Keratinocyte (primary cell): ENCODE measurements around the gene OPRD1.

ENCODE experiments used
- EZH2 ChIP-seq: IDR thresholded peaks from one replicate; pipeline ENCODE4 v1.6.1; 2012; ENCODE audit warnings: inconsistent platforms, mild to moderate bottlenecking, low read length, moderate library complexity
- TF ChIP-seq, protein P1 (sequence below), 3 experiments: IDR thresholded peaks in 1 of 3; conservative IDR thresholded peaks in 1 of 3; optimal IDR thresholded peaks in 1 of 3; 2 replicates in 2 of 3; 3 replicates in 1 of 3; pipeline versions ENCODE3 to v1.5.1; 2011; ENCODE audit warnings: low read length in 3 of 3, mild to moderate bottlenecking in 3 of 3, moderate library complexity in 2 of 3, control low read depth in 1 of 3, inconsistent platforms in 1 of 3; ENCODE audit not compliant: insufficient read depth in 2 of 3; ENCODE audit errors: extremely low read depth in 1 of 3

DNA sequence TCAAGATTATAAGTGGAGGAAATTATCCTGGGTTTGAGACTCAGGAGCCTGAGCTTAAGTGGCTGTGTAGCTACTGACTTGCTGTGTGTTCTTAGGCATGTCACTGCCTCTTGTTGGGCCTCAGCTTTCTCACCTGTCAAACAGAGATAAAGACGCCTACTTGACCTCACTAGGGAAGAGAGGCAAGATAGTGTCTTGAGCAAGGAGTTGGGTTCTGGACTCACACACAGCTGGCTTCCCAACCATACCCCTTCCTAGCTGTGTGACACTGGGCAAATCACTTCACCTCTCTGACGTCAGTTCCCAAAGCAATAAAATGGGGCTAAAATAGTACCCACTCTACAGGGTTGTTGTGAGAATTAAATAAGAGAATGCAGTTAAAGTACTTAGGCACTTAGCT is 90.8 kb downstream of the OPRD1 start:
- TF ChIP-seq, protein P1, sequence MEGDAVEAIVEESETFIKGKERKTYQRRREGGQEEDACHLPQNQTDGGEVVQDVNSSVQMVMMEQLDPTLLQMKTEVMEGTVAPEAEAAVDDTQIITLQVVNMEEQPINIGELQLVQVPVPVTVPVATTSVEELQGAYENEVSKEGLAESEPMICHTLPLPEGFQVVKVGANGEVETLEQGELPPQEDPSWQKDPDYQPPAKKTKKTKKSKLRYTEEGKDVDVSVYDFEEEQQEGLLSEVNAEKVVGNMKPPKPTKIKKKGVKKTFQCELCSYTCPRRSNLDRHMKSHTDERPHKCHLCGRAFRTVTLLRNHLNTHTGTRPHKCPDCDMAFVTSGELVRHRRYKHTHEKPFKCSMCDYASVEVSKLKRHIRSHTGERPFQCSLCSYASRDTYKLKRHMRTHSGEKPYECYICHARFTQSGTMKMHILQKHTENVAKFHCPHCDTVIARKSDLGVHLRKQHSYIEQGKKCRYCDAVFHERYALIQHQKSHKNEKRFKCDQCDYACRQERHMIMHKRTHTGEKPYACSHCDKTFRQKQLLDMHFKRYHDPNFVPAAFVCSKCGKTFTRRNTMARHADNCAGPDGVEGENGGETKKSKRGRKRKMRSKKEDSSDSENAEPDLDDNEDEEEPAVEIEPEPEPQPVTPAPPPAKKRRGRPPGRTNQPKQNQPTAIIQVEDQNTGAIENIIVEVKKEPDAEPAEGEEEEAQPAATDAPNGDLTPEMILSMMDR (optimal IDR thresholded peaks at IDR 0.05 in 1 of 3, IDR thresholded peaks at IDR 0.05 in 1 of 3, conservative IDR thresholded peaks at IDR 0.05 in 1 of 3; ENCODE audit: extremely low read depth in 1 of 3, insufficient read depth in 2 of 3, low read length in 3 of 3), result no peak
- no peak for TF ChIP-seq EZH2
